Common myeloid progenitor, CD34-positive (primary cell): Measurements from ENCODE around the gene SNX11.

Experiments used
- CTCF ChIA-PET: fragments of 350-600 bp; sonication (Branson Sonifier 250); formaldehyde crosslinking; loops from one replicate; lab custom pipeline; 2021; ENCODE audit warnings: antibody characterized with exemption; lab: Charles Lee
- POLR2A ChIA-PET: fragments of 350-600 bp; sonication (Branson Sonifier 250); formaldehyde crosslinking; loops from one replicate; lab custom pipeline; 2021; ENCODE audit warnings: antibody characterized with exemption; lab: Charles Lee
- DNase-seq, 3 donors: peaks; one replicate each; pipeline versions ENCODE4 v3.0.0 to v3.0.0-alpha.2; 2013
- H3K27ac ChIP-seq, 2 experiments: 1 replicate in 1 of 2; 2 replicates in 1 of 2; pipeline ENCODE4 v1.7.0; 2013; ENCODE audit warnings: inconsistent platforms in 2 of 2, low read length in 2 of 2, mild to moderate bottlenecking in 2 of 2, low read depth in 1 of 2, moderate library complexity in 1 of 2; ENCODE audit not compliant: severe bottlenecking in 2 of 2, insufficient read depth in 1 of 2, poor library complexity in 1 of 2
- H3K27me3 ChIP-seq, 5 experiments: replicated peaks in 2 of 5; 1 replicate in 3 of 5; 2 replicates in 2 of 5; pipeline versions ENCODE4 v1.6.1 to v1.7.0; 2013; ENCODE audit warnings: low read length in 4 of 5, mild to moderate bottlenecking in 2 of 5, moderate library complexity in 2 of 5, inconsistent platforms in 1 of 5; ENCODE audit not compliant: insufficient read depth in 5 of 5, control insufficient read depth in 4 of 5
- H3K36me3 ChIP-seq, 4 experiments: 1 replicate in 2 of 4; 2 replicates in 2 of 4; pipeline versions ENCODE4 v1.6.1 to v1.7.0; 2013; ENCODE audit warnings: low read length in 3 of 4, control low read depth in 1 of 4, mild to moderate bottlenecking in 1 of 4; ENCODE audit not compliant: control insufficient read depth in 4 of 4, insufficient read depth in 4 of 4
- H3K4me1 ChIP-seq, 4 experiments: 1 replicate in 3 of 4; 2 replicates in 1 of 4; pipeline versions ENCODE4 v1.6.1 to v1.7.1; 2013; ENCODE audit warnings: low read length in 3 of 4, mild to moderate bottlenecking in 3 of 4, control low read depth in 1 of 4, inconsistent platforms in 1 of 4, moderate library complexity in 1 of 4; ENCODE audit not compliant: control insufficient read depth in 4 of 4, insufficient read depth in 4 of 4; ENCODE audit errors: control extremely low read depth in 1 of 4
- H3K4me3 ChIP-seq, 7 experiments: 1 replicate in 4 of 7; 2 replicates in 3 of 7; pipeline versions ENCODE4 v1.5.1 to v1.7.0; 2013; ENCODE audit warnings: mild to moderate bottlenecking in 7 of 7, low read length in 6 of 7, moderate library complexity in 6 of 7, inconsistent platforms in 2 of 7, low read depth in 2 of 7, control low read depth in 1 of 7; ENCODE audit not compliant: insufficient read depth in 4 of 7, control insufficient read depth in 1 of 7; ENCODE audit errors: extremely low read depth in 1 of 7
- H3K9me3 ChIP-seq, 5 experiments: 1 replicate in 4 of 5; 2 replicates in 1 of 5; pipeline versions ENCODE4 v1.6.1 to v1.7.1; 2013; ENCODE audit warnings: low read length in 4 of 5, mild to moderate bottlenecking in 2 of 5, inconsistent platforms in 1 of 5, low read depth in 1 of 5, moderate library complexity in 1 of 5; ENCODE audit not compliant: control insufficient read depth in 4 of 5, insufficient read depth in 2 of 5; ENCODE audit errors: control extremely low read depth in 1 of 5
- WGBS: methylation state at CpG from one replicate; pipeline ENCODE4 v1.1.5; 2013; ENCODE audit not compliant: insufficient coverage; 5-methylcytosine and 5-hydroxymethylcytosine counted together

SNX11 gene

DNA sequence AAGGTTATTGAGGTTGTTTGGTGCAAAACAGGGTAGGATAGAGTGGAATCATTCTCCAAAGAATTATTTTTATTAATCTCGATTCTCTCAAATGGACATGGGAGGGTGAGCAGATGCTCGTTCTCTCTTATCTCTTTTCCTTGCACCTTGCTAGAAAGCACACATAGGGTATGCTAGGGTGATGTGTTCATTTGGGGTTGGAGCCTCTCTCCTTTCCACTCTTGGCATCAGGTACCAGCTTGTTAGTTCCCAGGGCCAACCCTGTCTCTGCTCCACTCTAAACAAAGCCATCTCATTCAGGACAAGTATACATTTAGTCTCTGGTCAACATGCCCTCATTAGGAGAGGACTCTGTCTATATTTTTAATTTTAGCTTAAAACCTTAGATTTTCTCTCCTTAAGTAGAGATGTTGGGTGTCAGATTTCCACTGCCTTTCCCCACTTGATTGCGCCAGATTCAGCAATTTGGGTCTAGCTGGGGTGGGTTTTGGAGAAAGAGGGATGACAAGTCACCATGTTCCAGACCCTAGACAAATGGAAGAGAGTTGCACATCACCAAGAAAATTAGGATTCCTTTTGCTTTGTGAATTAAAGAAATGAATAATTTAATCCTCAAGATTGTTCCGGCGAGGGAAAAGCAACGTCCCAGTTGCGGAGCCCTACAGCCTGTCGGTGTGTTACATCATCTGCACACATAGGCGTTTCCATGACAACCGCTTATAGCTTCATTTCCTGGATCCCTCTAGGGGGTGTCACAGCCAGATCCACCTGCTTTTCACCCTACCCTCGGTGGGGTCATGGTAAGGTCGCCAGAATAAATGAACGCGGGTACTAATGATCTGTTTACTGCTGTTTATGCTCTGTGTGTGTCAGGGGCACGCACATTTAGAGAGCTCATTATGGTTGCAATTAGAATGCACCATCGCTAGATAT lies 41.6 kb downstream of the SNX11 start:
- H3K36me3 ChIP-seq: peaks cover 0 to 2% (median 0%) of the 10 kb centered on the region in 4 experiments
- H3K9me3 ChIP-seq: no peaks in the 10 kb centered on the region
- peak in 2 of 3 donors; percentile 17 to 18 for DNase-seq
- ChIA-PET POLR2A (interaction anchor here (1.0 kb wide), 1 partner anchor 431 kb away, joined by 3 read pairs; no protein-coding TSS in a partner anchor), CTCF (interaction anchor here (0.8 to 1.8 kb wide), 5 partner anchors 14 to 122 kb away, joined by 3 to 4 read pairs (median 3); no protein-coding TSS in a partner anchor)
- H3K4me3 ChIP-seq: no peak overlapping the region
- no peaks in the 10 kb centered on the region for H3K27me3 ChIP-seq
- H3K27ac ChIP-seq: no peak overlapping the region
- H3K4me1 ChIP-seq: peaks cover 7 to 25% (median 8%) of the 10 kb centered on the region in 4 experiments
- WGBS: 97% methylated on average over 11 of the region's 16 CpGs

DNA sequence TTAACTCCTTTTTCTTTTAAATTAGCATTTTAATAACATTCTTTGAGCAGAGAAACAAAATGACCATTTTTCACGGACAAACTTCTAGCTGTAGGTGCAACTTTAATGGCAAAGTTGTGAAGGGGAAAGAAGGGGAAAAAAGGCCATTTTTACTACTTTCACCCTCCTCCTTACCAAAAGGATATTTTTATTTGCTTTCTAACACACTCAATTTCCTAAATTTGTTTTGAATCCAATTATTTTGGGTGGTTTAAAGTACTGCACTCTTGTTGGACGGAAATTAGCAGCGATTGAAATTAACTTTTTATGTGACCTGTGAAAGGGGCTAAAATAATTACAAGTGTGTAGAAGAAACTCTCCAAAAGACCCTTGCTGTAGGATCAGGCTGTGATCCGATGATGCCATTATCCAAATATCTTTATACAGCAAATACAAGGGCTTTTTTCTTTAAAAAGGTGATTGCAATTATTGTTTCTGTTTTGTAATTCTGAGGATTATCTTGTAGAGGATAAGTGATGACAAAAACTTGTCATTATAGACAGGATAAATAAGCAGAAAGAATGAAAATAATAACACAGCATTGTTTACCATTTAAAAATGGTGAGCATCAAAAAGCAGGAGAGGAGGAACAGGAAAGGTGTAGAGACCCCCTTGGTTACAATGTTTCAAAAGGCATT lies 42.4 kb downstream of the SNX11 start:
- WGBS: no CpG with 5 or more reads among the region's 4 CpGs
- no peak for DNase-seq
- H3K4me1 ChIP-seq: peaks cover 7 to 28% (median 8%) of the 10 kb centered on the region in 4 experiments
- no peak overlapping the region for H3K4me3 ChIP-seq
- no peaks in the 10 kb centered on the region for H3K9me3 ChIP-seq
- ChIA-PET CTCF (interaction anchor here (0.8 kb wide), 1 partner anchor 123 kb away, joined by 3 read pairs; no protein-coding TSS in a partner anchor), POLR2A (no interaction called here)
- H3K27ac ChIP-seq: no peak overlapping the region
- no peaks in the 10 kb centered on the region for H3K27me3 ChIP-seq
- H3K36me3 ChIP-seq: peaks cover 0 to 2% (median 0%) of the 10 kb centered on the region in 4 experiments

DNA sequence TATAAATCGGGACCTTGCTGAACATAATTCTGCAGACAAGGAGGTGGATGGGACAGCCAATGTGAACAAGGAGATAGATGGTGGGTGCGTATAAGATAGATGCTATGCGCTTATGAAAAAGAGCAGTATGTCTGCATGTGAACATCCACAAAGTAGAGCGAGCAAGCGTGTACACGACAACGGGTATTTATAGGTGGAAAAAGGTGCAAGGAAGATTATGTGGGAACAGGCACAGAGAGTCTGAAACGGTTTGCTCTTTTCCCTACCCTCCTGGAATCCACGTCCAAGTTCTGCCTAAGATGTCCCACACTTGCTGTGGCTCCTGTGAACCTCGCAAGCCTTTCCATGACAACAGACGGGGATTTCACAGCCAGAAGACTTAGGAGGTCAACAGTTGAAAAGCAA lies 43.0 kb downstream of the SNX11 start:
- H3K36me3 ChIP-seq: peaks cover 0 to 2% (median 0%) of the 10 kb centered on the region in 4 experiments
- H3K4me3 ChIP-seq: no peak overlapping the region
- DNase-seq: no peak
- CTCF ChIA-PET: no interaction called here
- H3K27ac ChIP-seq: no peak overlapping the region
- POLR2A ChIA-PET: no interaction called here
- 88% methylated on average over 5 of the region's 11 CpGs for WGBS
- peaks cover 7 to 29% (median 9%) of the 10 kb centered on the region in 4 experiments for H3K4me1 ChIP-seq
- no peaks in the 10 kb centered on the region for H3K27me3 ChIP-seq
- no peaks in the 10 kb centered on the region for H3K9me3 ChIP-seq

DNA sequence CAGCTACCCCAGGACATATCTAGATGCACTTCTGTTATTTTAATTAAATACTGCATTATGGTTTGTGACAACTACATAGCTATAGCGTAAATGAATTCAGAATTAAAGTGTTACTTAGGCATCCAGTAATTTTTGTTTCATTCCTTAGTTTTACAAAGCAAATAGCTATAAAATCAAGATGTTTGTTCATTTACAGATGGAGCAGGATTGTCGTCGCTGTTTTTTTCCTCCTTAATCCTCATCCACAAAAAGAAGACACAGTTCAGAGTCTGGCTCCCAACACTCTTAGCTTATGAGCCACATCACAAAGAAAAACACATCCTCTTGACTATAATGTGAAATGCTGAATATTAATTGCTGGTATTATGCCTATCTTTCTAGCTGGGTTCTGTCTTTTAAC lies 43.7 kb downstream of the SNX11 start:
- POLR2A ChIA-PET: no interaction called here
- no CpG with 5 or more reads among the region's 3 CpGs for WGBS
- CTCF ChIA-PET: interaction anchor here (0.9 to 1.3 kb wide), 3 partner anchors 31 to 223 kb away, joined by 3 read pairs; no protein-coding TSS in a partner anchor

DNA sequence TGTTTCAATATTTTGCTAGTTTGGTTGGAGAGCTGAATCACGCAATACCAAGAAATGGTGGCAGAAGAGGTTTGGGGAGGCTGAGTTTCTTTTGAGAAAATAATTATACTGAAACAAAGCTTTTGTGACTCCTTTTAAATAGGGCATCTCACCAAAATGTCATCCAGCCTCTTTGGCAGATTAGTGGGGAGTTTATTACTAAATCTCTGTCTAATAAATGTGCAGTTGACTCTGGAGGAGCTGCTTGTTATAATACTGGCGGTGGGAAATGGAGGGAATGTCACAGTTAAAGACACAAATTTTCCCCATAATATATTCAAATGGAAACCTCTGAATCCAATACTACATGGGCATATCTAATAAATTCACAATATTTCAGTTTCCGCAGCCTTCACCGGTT lies 44.7 kb downstream of the SNX11 start:
- peaks cover 7 to 39% (median 18%) of the 10 kb centered on the region in 4 experiments for H3K4me1 ChIP-seq
- 0% methylated on average over 1 of the region's 4 CpGs for WGBS
- H3K36me3 ChIP-seq: peaks cover 0 to 2% (median 0%) of the 10 kb centered on the region in 4 experiments
- no peaks in the 10 kb centered on the region for H3K9me3 ChIP-seq
- no peak for DNase-seq
- ChIA-PET CTCF (interaction anchor here (1.3 kb wide), 1 partner anchor 30 kb away, joined by 3 read pairs; no protein-coding TSS in a partner anchor), POLR2A (no interaction called here)
- H3K4me3 ChIP-seq: no peak overlapping the region
- no peak overlapping the region for H3K27ac ChIP-seq
- H3K27me3 ChIP-seq: no peaks in the 10 kb centered on the region

More for the DNA sequence above, 43.7 kb downstream of the SNX11 start:
- Histone ChIP-seq H3K4me3 (no peak overlapping the region), H3K4me1 (peaks cover 7 to 35% (median 15%) of the 10 kb centered on the region in 4 experiments), H3K36me3 (peaks cover 0 to 2% (median 0%) of the 10 kb centered on the region in 4 experiments), H3K27me3 (no peaks in the 10 kb centered on the region), H3K27ac (no peak overlapping the region), H3K9me3 (no peaks in the 10 kb centered on the region)
- no peak for DNase-seq

DNA sequence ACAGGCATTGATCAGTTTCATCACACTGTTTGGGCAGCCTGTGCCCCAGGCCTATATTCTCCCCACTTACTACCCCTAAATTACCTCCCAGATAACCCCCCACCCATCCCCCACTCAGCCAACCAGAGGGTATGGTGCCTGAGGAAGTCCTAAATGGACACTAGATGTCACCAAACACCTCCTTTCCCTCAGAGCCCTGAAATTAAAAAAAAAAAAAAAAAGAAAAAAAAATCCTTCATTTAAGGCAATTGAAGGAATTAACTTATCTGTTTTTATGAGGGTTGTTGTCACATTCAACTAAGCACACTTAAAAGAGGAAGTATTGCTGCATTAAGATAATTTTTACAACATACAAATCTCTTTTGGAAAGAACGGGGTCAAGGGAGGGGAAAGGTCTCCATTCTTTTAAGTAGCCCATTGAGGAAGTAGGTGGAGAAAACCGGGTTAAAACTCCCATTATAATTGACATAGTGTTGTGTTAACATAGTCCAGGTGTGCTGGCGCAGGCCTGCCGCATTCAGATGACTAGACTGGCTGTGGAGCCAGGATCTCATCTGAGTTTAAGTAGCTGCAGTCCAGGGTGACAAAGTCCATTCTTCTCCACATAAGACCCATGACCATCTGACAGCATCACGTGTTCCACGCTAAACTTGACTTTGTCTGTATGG lies 46.3 kb downstream of the SNX11 start:
- ChIA-PET POLR2A (no interaction called here), CTCF (interaction anchor here (0.6 to 2.5 kb wide), 15 partner anchors 10 to 437 kb away, joined by 3 to 7 read pairs (median 3); partner anchors contain the start of gene HOXB3)
- WGBS: 36% methylated on average over 6 of the region's 6 CpGs
- H3K9me3 ChIP-seq: no peaks in the 10 kb centered on the region
- no peaks in the 10 kb centered on the region for H3K27me3 ChIP-seq
- H3K27ac ChIP-seq: no peak overlapping the region
- H3K36me3 ChIP-seq: peaks cover 0 to 2% (median 0%) of the 10 kb centered on the region in 4 experiments
- H3K4me3 ChIP-seq: no peak overlapping the region
- peak; percentile 83 to 91 (median 90) for DNase-seq
- H3K4me1 ChIP-seq: peaks cover 7 to 27% (median 18%) of the 10 kb centered on the region in 4 experiments
